DND-41 (cell line): ENCODE measurements around the gene YTHDF2.
"Not testable (repeated sequence)": the region's sequence is repeated elsewhere in the genome, so short reads cannot be mapped to it uniquely, and the experiment has no call there.

Experiments used
- EZH2 ChIP-seq: IDR thresholded peaks from 3 replicates; pipeline ENCODE4 v1.6.1; 2012; ENCODE audit warnings: borderline replicate concordance, low read depth, mild to moderate bottlenecking, moderate library complexity, low read length, inconsistent platforms; ENCODE audit not compliant: severe bottlenecking
- TF ChIP-seq, protein P1 (sequence below): IDR thresholded peaks from 2 replicates; pipeline ENCODE4 v1.5.1; 2012; ENCODE audit warnings: borderline replicate concordance, low read length, moderate library complexity, mild to moderate bottlenecking; ENCODE audit not compliant: poor library complexity, severe bottlenecking; ENCODE audit errors: extremely low read depth

DNA sequence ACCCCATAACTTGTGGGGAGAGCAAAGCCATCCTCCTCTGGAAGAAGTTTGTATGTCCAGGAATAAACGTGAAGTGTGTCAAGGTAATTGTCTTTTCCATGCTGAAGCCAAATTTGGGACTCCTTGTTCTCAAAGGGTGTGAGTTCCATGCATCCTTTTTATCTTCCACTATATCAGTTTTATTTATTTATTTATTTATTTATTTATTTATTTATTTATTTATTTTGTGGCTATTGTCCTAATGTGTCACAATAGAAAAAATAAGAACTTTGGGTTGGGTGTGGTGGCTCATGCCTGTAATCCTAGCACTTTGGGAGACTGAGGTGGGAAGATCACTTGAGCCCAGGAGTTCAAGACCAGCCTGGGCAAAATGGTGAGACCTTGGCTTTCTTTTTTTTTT lies 45.1 kb upstream of the YTHDF2 start:
- TF ChIP-seq, protein P1, sequence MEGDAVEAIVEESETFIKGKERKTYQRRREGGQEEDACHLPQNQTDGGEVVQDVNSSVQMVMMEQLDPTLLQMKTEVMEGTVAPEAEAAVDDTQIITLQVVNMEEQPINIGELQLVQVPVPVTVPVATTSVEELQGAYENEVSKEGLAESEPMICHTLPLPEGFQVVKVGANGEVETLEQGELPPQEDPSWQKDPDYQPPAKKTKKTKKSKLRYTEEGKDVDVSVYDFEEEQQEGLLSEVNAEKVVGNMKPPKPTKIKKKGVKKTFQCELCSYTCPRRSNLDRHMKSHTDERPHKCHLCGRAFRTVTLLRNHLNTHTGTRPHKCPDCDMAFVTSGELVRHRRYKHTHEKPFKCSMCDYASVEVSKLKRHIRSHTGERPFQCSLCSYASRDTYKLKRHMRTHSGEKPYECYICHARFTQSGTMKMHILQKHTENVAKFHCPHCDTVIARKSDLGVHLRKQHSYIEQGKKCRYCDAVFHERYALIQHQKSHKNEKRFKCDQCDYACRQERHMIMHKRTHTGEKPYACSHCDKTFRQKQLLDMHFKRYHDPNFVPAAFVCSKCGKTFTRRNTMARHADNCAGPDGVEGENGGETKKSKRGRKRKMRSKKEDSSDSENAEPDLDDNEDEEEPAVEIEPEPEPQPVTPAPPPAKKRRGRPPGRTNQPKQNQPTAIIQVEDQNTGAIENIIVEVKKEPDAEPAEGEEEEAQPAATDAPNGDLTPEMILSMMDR, result not testable (repeated sequence)
- TF ChIP-seq EZH2, result not testable (repeated sequence)
